SK-N-MC (cell line): ENCODE data around the gene GRK4.

Source experiments
- EZH2 ChIP-seq: fragments of 200-600 bp; sonication (generic); IDR thresholded peaks from one replicate; pipeline ENCODE4 v1.6.1; 2017; ENCODE audit warnings: antibody characterized with exemption
- POLR2AphosphoS5 ChIP-seq: IDR thresholded peaks from 2 replicates; pipeline ENCODE4 v1.6.1; 2012; ENCODE audit warnings: mild to moderate bottlenecking, low read depth, low read length, borderline replicate concordance

GRCh38 chr4:2991243-2991642, 27.9 kb downstream of the GRK4 start:
- TF ChIP-seq EZH2 (no peak), POLR2AphosphoS5 (no peak)
